Measurements from ENCODE around the gene FAM72A.
"Not testable (repeated sequence)": the region's sequence is repeated elsewhere in the genome, so short reads cannot be mapped to it uniquely, and the experiment has no call there.

Gene FAM72A

GRCh38 chr1:206169794-206170193, 32.8 kb downstream of the FAM72A start:
- not testable (repeated sequence) for DNase-seq (ENCODE audit: low read depth in 2 of 2)

DNA sequence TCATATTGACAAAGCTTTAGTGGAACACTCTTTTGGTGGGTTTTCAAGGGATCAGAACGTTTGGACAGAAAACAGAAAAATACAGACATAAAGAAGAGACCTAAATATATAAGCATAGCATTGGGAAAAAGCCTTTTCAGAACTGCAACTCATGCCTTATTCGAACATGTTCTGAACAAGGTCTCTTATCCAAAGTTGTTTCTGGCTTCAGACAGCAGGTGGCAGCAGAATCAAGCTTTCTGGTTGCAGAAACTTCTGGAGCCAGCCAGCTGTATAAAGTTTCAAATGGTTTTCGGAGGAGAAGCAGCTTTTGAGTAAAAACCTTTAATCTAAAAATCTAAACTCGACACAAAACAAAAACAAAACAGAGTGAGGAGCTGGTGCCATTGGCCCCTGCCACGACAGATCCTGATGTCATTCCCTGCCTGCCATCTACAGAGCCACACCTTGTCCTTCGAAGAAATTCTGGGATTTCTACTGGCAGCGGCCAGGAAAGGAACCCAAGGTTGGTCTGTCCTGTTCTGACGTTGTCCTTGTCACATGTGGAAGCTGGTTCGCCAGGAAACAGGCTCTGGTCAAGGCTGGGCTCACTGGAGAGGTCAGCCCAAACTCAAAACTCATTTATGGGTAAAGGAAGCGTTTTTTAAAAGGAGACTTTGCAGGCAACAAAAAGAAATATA, 35.1 kb downstream of the FAM72A start:
- DNase-seq (ENCODE audit: low read depth in 2 of 2), result not testable (repeated sequence)

DNA sequence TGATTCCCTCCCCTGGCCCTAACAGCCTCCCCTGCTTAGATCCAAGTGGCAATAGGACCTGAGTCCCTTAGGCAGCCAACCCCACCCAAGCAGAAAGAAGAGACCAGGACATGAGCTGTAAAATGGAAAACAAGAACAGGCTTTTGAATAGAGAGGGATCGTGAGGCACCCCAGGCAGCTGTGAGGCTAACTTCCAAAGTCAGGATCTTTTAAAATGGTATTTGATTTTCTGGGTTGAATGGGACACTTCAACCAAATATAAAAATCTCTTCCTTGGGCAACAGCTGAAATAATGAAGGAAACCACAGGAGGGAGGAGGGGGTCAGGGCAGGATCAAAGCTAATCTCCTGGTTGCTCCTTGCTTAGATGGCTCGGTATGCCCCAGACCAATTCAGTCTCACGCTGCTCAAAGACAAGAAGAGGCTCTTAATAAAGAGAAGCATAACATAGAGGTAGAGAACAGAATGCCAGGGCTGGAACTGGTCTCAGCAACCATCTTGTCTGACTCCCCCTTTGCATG, 56.8 kb downstream of the FAM72A start:
- no peak for DNase-seq (ENCODE audit: low read depth in 2 of 2)

DNA sequence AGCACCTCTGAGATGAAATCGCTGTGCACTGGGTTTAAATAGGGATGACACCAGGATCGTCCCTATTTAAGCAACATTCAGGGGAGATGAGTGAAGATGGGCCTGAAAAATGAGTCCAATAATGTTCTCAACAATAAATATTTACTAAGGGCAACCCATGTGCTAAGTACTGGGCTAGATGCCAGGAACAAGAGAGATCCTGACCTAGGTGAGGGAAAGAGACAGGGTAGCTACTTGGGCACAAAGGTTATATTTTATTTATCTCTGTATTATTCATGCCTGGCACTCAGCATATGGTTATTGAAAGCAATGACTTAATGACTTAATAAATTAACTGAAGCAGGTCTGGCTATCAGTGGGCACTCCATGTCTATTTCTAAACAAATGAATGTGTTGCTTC, 58.0 kb downstream of the FAM72A start:
- no peak for DNase-seq (ENCODE audit: low read depth in 2 of 2)

DNA sequence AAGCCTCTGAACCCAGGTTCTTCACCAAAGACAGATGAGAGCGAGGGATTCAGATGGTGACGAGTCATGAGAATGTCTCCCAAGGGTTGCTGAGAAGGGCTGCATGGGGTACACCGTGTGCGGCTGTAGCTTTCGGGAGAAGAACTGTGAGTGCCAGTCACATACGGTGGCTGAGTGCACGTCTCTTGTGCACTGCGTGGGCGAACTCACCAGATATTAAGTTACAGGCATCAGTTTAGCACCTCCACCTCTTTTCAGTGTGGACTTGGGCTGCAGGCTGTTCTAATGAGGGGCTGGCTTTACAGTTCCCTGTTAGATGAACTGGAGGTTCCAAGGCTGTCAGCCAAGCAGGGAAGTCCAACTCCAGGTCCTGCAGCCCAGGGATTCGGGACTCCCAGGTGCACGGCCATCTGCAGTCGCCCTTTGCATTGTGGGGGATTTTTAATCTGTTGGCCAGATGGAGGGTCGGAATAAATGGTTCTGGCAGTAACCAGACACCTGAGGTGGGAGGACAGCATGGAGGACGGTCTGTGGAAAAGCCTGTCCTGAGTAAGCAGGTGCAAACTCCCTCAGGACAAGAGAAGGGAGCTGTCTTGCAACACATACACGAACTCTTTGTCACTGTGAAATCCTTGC, 59.0 kb downstream of the FAM72A start:
- no peak for DNase-seq (ENCODE audit: low read depth in 2 of 2)

DNA sequence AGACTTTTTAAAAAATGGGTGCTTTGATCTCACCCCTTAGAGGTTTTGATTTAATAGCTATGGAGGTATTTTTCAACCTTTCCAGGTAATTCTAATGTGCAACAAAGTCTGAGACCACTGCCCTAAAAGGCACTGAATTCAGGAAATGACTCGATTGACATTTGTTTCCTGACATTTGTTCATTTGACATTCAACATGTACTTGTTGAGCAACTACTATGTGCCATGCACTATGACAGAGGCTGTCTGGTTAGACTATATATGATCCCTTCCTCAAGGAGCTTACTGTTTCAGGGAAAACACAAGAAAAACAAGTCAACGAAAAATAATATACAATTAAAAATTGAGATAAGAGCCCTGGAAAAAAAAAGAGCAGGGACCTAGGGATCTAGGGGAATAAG, 59.9 kb downstream of the FAM72A start:
- DNase-seq (ENCODE audit: low read depth in 2 of 2), result no peak

DNA sequence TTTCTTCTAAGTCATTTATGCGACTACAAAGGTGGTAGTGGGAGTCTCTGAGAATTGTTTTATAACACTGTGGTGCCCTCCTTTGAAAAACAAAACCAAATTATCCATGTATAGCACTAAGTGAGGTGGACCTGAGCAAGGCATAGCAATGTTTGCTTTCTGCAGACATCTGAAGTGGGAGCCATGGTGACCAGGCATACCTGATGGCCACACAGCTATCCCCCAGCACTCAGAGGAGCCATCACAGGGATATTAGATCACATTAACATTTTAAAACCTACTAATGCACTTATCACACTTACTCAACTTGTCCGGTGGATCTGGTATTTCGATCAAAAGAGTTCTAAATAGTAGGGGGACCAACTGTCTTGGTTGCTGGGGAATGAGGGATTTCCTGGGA, 60.6 kb downstream of the FAM72A start:
- no peak for DNase-seq (ENCODE audit: low read depth in 2 of 2)

DNA sequence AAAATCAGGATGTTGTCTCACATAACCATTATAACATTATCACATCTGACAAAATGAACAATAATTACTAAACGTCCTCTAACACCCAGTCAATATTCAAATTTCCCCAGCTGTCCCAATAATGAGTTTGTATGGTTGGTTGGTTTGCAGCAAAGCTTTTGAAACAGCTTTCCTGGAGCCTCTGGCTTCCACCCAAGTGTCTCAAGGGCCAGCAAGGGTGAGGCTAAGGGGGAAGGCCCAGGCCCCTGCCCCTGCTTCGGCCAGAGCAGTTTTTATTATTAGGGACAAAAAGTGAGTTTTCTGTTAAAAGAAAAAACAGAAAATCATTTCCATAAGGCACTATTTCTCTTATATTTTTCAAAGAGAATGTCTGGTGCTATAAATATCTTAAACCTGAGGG, 66.4 kb downstream of the FAM72A start:
- no peak for DNase-seq (ENCODE audit: low read depth in 2 of 2)

All from activated CD8-positive, alpha-beta memory T cell treated with anti-CD3 and anti-CD28 coated beads for 4 hours (primary cell).